SU-DHL-6 (cell line): ENCODE data around the gene SPNS3.

ENCODE experiments used
- H2AFZ ChIP-seq: fragments of 200-600 bp; sonication (generic); 2 replicates; pipeline ENCODE4 v1.6.1; 2014; ENCODE audit warnings: low read depth, mild to moderate bottlenecking, moderate library complexity, mixed read lengths, antibody characterized with exemption, low read length; ENCODE audit not compliant: severe bottlenecking
- H3F3A ChIP-seq: fragments of 200-600 bp; shearing (Covaris generic); 2 replicates; pipeline ENCODE4 v1.6.0; 2016; ENCODE audit warnings: antibody characterized with exemption, mild to moderate bottlenecking; ENCODE audit not compliant: insufficient read depth
- H3K27ac ChIP-seq: fragments of 200-600 bp; sonication (generic); 2 replicates; pipeline ENCODE4 v1.5.1; 2016; ENCODE audit warnings: low read depth, mild to moderate bottlenecking, low read length, moderate library complexity, mixed read lengths
- H3K27me3 ChIP-seq: fragments of 200-600 bp; sonication (generic), shearing (Covaris generic); 2 replicates; pipeline ENCODE4 v1.6.0; 2014; ENCODE audit warnings: mild to moderate bottlenecking, low read length
- H3K36me3 ChIP-seq: fragments of 200-600 bp; sonication (generic); 2 replicates; pipeline ENCODE4 v1.6.1; 2014; ENCODE audit warnings: mild to moderate bottlenecking, low read length, mixed read lengths
- H3K4me2 ChIP-seq: fragments of 300-600, 200-600 bp; shearing (Covaris generic), sonication (generic); 2 replicates; pipeline ENCODE4 v1.6.0; 2014; ENCODE audit warnings: low read length, low read depth, mild to moderate bottlenecking; ENCODE audit not compliant: poor library complexity, severe bottlenecking
- H3K4me3 ChIP-seq: fragments of 200-600 bp; sonication (generic); 2 replicates; pipeline ENCODE4 v1.5.1; 2014; ENCODE audit warnings: antibody characterized with exemption, low read length, mild to moderate bottlenecking, mixed read lengths; ENCODE audit not compliant: insufficient read depth, poor library complexity, severe bottlenecking
- H3K79me2 ChIP-seq: fragments of 200-600 bp; sonication (generic); 2 replicates; pipeline ENCODE4 v1.6.1; 2014; ENCODE audit warnings: mild to moderate bottlenecking, low read length, moderate library complexity; ENCODE audit not compliant: insufficient read depth
- H3K9ac ChIP-seq: fragments of 200-600 bp; sonication (generic); 2 replicates; pipeline ENCODE4 v1.7.0; 2014; ENCODE audit warnings: mild to moderate bottlenecking, low read length
- H3K9me2 ChIP-seq: fragments of 200-600 bp; sonication (generic); replicated peaks from 2 replicates; pipeline ENCODE4 v1.6.1; 2014; ENCODE audit warnings: low read length; ENCODE audit not compliant: insufficient read depth
- H3K9me3 ChIP-seq: fragments of 200-600 bp; sonication (generic); 2 replicates; pipeline ENCODE4 v1.6.1; 2014; ENCODE audit warnings: low read length, mixed read lengths; ENCODE audit not compliant: insufficient read depth
- H4K20me1 ChIP-seq: fragments of 200-600 bp; sonication (generic); 2 replicates; pipeline ENCODE4 v1.6.1; 2014; ENCODE audit warnings: low read depth, mild to moderate bottlenecking, antibody characterized with exemption, low read length, moderate library complexity, mixed read lengths
- CTCF ChIP-seq: fragments of 200-600 bp; sonication (generic); IDR thresholded peaks from one replicate; pipeline ENCODE4 v1.5.1; 2017; ENCODE audit warnings: antibody characterized with exemption, mild to moderate bottlenecking, low read length, moderate library complexity; ENCODE audit not compliant: insufficient read depth, poor library complexity, severe bottlenecking
- EZH2phosphoT487 ChIP-seq: fragments of 200-600 bp; sonication (generic), shearing (Covaris generic); conservative IDR thresholded peaks from 2 replicates; pipeline ENCODE4 v1.6.1; 2018; ENCODE audit warnings: mild to moderate bottlenecking, antibody characterized with exemption, low read length, moderate library complexity, mixed read lengths

SPNS3 gene

GRCh38 chr17:4492721-4493561 lies 59.2 kb downstream of the SPNS3 start:
- Histone ChIP-seq H3K9me2 (no peaks in the 10 kb centered on the region), H3K27ac (no peak overlapping the region), H2AFZ (no peak overlapping the region), H3F3A (no peaks in the 10 kb centered on the region), H3K9me3 (no peaks in the 10 kb centered on the region), H3K4me2 (no peak overlapping the region), H3K9ac (no peak overlapping the region), H3K36me3 (no peaks in the 10 kb centered on the region), H3K27me3 (0 out of 2 replicates have a peak, but pooled peaks cover under 1% of the 10 kb centered on the region), H3K79me2 (no peaks in the 10 kb centered on the region), H4K20me1 (no peaks in the 10 kb centered on the region), H3K4me3 (no peak overlapping the region)
- no peak for TF ChIP-seq CTCF
- TF ChIP-seq EZH2phosphoT487: no peak

GRCh38 chr17:4497101-4497824 lies 63.5 kb downstream of the SPNS3 start:
- no peak overlapping the region for H3K4me3 ChIP-seq
- no peaks in the 10 kb centered on the region for H3K9me2 ChIP-seq
- H2AFZ ChIP-seq: no peak overlapping the region
- 0 out of 2 replicates have a peak, but pooled peaks cover 5% of the 10 kb centered on the region for H3K27me3 ChIP-seq
- no peaks in the 10 kb centered on the region for H3K79me2 ChIP-seq
- no peak overlapping the region for H3K9ac ChIP-seq
- no peak overlapping the region for H3K4me2 ChIP-seq
- H3K27ac ChIP-seq: no peak overlapping the region
- H3K9me3 ChIP-seq: no peaks in the 10 kb centered on the region
- TF ChIP-seq CTCF: no peak
- TF ChIP-seq EZH2phosphoT487: no peak
- H3F3A ChIP-seq: no peaks in the 10 kb centered on the region
- no peaks in the 10 kb centered on the region for H3K36me3 ChIP-seq
- H4K20me1 ChIP-seq: no peaks in the 10 kb centered on the region

- H3K27me3 ChIP-seq: 0 out of 2 replicates have a peak, but pooled peaks cover 5% of the 10 kb centered on the region
- peak within 1 kb of the TSS; percentile 47 for H3K4me3 ChIP-seq
These were observed 65.0 kb downstream of the SPNS3 start, which contains the start of gene SPNS2 for GRCh38 chr17:4498461-4499397. Gene SPNS2, plus strand, starts transcription at chr17:4498881. Its CDS starts 167 bp downstream, at chr17:4499048.

More at GRCh38 chr17:4498461-4499397, 65.0 kb downstream of the SPNS3 start, which contains the start of gene SPNS2:
- Histone ChIP-seq H3K9me3 (no peaks in the 10 kb centered on the region), H3K27ac (no peak within 1 kb of the TSS), H3K79me2 (no peaks in the 10 kb centered on the region), H4K20me1 (no peaks in the 10 kb centered on the region), H3F3A (no peaks in the 10 kb centered on the region), H3K9me2 (no peaks in the 10 kb centered on the region), H3K9ac (no peak within 1 kb of the TSS; the same call in 1 of the 2 replicates), H3K4me2 (peak within 1 kb of the TSS; percentile 59), H2AFZ (no peak within 1 kb of the TSS), H3K36me3 (no peaks in the 10 kb centered on the region)
- TF ChIP-seq CTCF (no peak), EZH2phosphoT487 (no peak)
